Gastroesophageal sphincter (tissue), 4 donors: ENCODE data around the gene BCL6. TPM values are rescaled to one million over a fixed set of nuclear protein-coding genes. Genes with fewer than 3 reads are reported as not detected.

ENCODE experiments used
- ATAC-seq: fragments of 150-250 bp; one replicate; pipeline ENCODE4 v1.9.1; 2016; ENCODE audit warnings: mild to moderate bottlenecking, moderate library complexity
- H3K27ac ChIP-seq, 4 donors: fragments of 200-600 bp; sonication (generic) in 3 of 4; 1 replicate in 3 of 4; 2 replicates in 1 of 4; pipeline ENCODE4 v1.5.1; 2016 to 2019
- H3K27me3 ChIP-seq: fragments of 200-600 bp; sonication (generic); one replicate; pipeline ENCODE4 v1.5.1; 2019
- H3K36me3 ChIP-seq, 2 donors: fragments of 200-600 bp; sonication (generic); one replicate each; pipeline ENCODE4 v1.5.1; 2019; ENCODE audit warnings: control low read depth in 1 of 2
- H3K4me1 ChIP-seq, 3 donors: fragments of 200-600 bp; sonication (generic); 1 replicate in 2 of 3; 2 replicates in 1 of 3; pipeline ENCODE4 v1.5.1; 2016 to 2019; ENCODE audit warnings: control low read depth in 2 of 3
- H3K4me3 ChIP-seq, 2 donors: fragments of 200-600 bp; sonication (generic); one replicate each; pipeline ENCODE4 v1.5.1; 2019; ENCODE audit warnings: mild to moderate bottlenecking in 1 of 2, moderate library complexity in 1 of 2
- H3K9me3 ChIP-seq, 3 donors: fragments of 200-600 bp; sonication (generic); one replicate each; pipeline ENCODE4 v1.5.1; 2017 to 2019; ENCODE audit warnings: control low read depth in 2 of 3
- CTCF ChIP-seq, 4 experiments: fragments of 200-600 bp in 2 of 4; fragments of 450-650 bp in 2 of 4; sonication (generic) in 1 of 4; IDR thresholded peaks; one replicate each; pipeline ENCODE4 v1.5.1; 2017 to 2019; ENCODE audit warnings: antibody characterized with exemption in 4 of 4, mild to moderate bottlenecking in 2 of 4, moderate library complexity in 2 of 4
- EP300 ChIP-seq: sonication (generic); formaldehyde crosslinking; IDR thresholded peaks from one replicate; pipeline ENCODE4 v1.6.1; 2017; ENCODE audit warnings: antibody characterized with exemption, mild to moderate bottlenecking
- POLR2A ChIP-seq, 2 donors: fragments of 450-650 bp; IDR thresholded peaks; one replicate each; pipeline ENCODE4 v1.6.1; 2017; ENCODE audit warnings: antibody characterized with exemption in 2 of 2, mild to moderate bottlenecking in 2 of 2, moderate library complexity in 1 of 2
- POLR2AphosphoS5 ChIP-seq: sonication (generic); formaldehyde crosslinking; IDR thresholded peaks from one replicate; pipeline ENCODE4 v1.6.1; 2017; ENCODE audit warnings: antibody characterized with exemption
- WGBS, 2 donors: methylation state at CpG; one replicate each; pipeline ENCODE4 v1.1.5; 2018; ENCODE audit warnings: low coverage in 1 of 2; 5-methylcytosine and 5-hydroxymethylcytosine counted together
- total RNA-seq, 4 donors: library from RNA; depleted of rRNA; stranded (reverse); fragments of >200 nt; gene quantifications; one replicate each; pipeline ENCODE4 v1.1.0, GENCODE V29; 2016

Gene BCL6
- total RNA-seq, 4 donors from 2014 or later = 60.0 to 146 (median 115) TPM

DNA sequence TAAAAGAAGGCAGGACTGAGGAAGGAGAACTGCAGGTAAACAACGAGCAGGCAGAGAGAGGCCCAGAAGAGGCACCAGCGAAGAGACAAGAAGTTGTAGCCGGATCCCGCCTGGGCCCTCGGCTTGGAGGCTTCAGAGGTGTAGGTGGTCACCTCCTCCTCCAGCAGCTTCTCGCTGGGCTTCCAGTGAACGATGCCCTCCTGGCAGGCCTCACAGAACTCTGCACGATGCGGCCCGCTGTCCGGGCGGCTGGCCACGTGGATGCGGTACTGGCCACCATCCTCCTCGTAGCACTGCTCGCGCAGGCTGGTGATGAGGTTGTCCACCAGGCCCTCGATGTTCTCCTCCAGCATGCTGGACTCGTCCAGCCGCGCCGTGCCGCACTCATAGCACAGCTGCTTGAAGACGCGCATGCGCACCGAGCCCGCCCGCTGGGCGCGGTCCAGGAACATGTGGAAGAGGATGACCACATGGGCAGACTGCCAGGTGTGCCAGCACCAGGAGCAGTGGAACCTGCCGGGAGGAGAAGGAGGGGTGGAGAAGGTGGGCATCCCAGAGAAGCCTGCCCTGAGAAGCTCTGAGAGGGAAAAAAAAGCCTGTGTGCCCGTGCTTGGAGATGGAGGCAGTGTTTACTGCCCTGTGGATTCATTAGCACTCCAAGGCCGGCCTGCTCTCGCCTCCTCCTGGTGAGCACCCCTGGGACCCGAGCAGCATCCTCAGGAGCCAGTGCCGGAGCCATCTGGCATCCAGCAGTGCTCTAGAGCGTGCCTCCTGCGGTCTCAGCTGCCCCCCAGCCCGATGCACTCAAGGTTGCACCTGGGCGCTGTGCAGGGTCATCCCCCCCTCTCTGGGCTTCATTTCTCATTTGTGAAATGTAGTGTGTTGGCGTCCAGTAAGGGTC is 46.5 kb downstream of the BCL6 start:
- no peaks in the 10 kb centered on the region for H3K9me3 ChIP-seq
- no peak overlapping the region for H3K27ac ChIP-seq
- H3K27me3 ChIP-seq = no peaks in the 10 kb centered on the region
- no peaks in the 10 kb centered on the region for H3K4me1 ChIP-seq
- ATAC-seq = no peak
- WGBS, 2 donors = 87 to 88% methylated on average over 3 to 4 of the region's 42 CpGs
- H3K36me3 ChIP-seq = no peaks in the 10 kb centered on the region
- H3K4me3 ChIP-seq = no peak overlapping the region
- TF ChIP-seq POLR2A (IDR thresholded peaks at IDR 0.05) = no peak
- no peak for TF ChIP-seq CTCF (IDR thresholded peaks at IDR 0.05)
- no peak for TF ChIP-seq POLR2AphosphoS5
- TF ChIP-seq EP300 = no peak

GRCh38 chr3:187696021-187696420 is 49.2 kb downstream of the BCL6 start:
- Histone ChIP-seq H3K4me3 (no peak overlapping the region), H3K36me3 (no peaks in the 10 kb centered on the region), H3K9me3 (no peaks in the 10 kb centered on the region), H3K27ac (no peak overlapping the region), H3K27me3 (no peaks in the 10 kb centered on the region), H3K4me1 (no peaks in the 10 kb centered on the region)
- TF ChIP-seq POLR2AphosphoS5 = no peak
- TF ChIP-seq CTCF (IDR thresholded peaks at IDR 0.05) = no peak
- no peak for TF ChIP-seq EP300
- no peak for TF ChIP-seq POLR2A (IDR thresholded peaks at IDR 0.05)
- no peak for ATAC-seq
- WGBS, 2 donors = 0 to 50% methylated on average over 1 to 2 of the region's 4 CpGs

DNA sequence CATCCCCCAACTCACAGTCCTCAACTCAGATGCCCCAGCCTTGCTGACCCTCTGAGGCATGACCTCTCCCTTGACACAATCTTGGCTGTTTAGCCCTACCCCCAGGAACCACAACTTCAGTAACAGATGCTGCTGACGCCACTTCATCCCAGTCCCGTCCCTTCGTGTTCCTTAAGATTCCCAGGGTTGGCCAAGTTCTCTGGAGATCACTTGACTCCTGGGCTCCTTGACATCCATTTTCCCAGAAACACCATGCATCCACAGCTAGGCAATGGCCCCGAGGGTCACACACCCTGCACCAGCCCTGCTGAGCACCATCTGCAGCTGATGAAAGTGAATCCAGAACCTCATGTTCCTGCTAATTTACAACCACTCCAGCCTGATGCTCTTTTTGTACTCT is 49.8 kb downstream of the BCL6 start:
- Histone ChIP-seq H3K4me3 (no peak overlapping the region), H3K27me3 (no peaks in the 10 kb centered on the region), H3K4me1 (no peaks in the 10 kb centered on the region), H3K27ac (no peak overlapping the region), H3K36me3 (no peaks in the 10 kb centered on the region), H3K9me3 (no peaks in the 10 kb centered on the region)
- 41% methylated on average over 4 of the region's 4 CpGs; no CpG with 5 or more reads in 1 of the 2 donors for WGBS, 2 donors
- TF ChIP-seq POLR2AphosphoS5 = no peak
- ATAC-seq = no peak

DNA sequence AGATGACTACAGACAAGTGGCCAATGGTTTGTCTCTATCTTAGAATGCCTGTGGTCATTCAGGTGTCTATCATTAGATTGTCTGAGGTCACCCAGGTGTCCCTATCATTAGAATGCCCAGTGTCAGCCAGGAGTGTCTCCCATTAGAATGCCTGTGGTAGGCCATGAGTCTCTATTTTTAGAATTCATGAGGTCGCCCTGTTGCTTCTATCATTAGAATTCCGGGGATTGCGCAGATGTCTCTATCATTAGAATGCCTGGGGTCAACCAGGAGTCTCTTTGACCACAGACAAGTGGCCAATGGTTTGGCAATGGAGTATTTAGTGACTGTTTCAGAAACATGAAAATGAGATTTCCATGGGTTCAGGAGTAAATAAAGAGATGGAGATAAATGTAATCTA is 50.5 kb downstream of the BCL6 start:
- ATAC-seq = no peak
- Histone ChIP-seq H3K4me3 (no peak overlapping the region), H3K27ac (no peak overlapping the region), H3K4me1 (no peaks in the 10 kb centered on the region), H3K36me3 (no peaks in the 10 kb centered on the region), H3K27me3 (no peaks in the 10 kb centered on the region), H3K9me3 (no peaks in the 10 kb centered on the region)
- WGBS, 2 donors = 38 to 100% methylated on average over 3 of the region's 3 CpGs
- TF ChIP-seq POLR2A (IDR thresholded peaks at IDR 0.05) = no peak
- no peak for TF ChIP-seq EP300
- no peak for TF ChIP-seq POLR2AphosphoS5
- no peak for TF ChIP-seq CTCF (IDR thresholded peaks at IDR 0.05)

DNA sequence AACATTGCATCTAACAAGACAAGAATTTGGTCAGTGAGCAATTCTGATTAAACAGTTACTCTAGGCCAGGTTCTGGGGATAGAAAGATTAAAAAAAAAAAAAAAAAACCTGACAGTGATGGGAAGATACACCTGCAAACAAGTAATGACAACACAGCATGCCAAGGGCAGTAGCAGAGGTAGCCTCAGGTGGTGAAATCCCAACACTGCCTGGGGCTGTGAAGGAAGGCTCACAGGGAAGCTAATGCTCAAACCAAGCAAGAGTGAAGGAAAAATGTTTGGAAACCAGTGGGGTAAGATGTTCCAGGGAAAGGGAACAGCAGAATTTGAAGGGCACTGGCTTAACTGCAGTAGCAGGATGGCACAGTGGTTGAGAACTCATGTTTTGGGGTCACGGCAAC is 51.8 kb downstream of the BCL6 start:
- WGBS, 2 donors = 85 to 100% methylated on average over 1 of the region's 1 CpG
- TF ChIP-seq POLR2A (IDR thresholded peaks at IDR 0.05) (no peak), POLR2AphosphoS5 (no peak), EP300 (no peak), CTCF (IDR thresholded peaks at IDR 0.05) (no peak)

More for the DNA sequence above, 51.8 kb downstream of the BCL6 start:
- Histone ChIP-seq H3K27me3 (no peaks in the 10 kb centered on the region), H3K9me3 (no peaks in the 10 kb centered on the region), H3K4me1 (no peaks in the 10 kb centered on the region), H3K27ac (no peak overlapping the region), H3K4me3 (no peak overlapping the region), H3K36me3 (no peaks in the 10 kb centered on the region)
- no peak for ATAC-seq
